Measurements from ENCODE around the gene FXYD6. TPM values are rescaled to one million over a fixed set of nuclear protein-coding genes. Genes with fewer than 3 reads are reported as not detected.

FXYD6 gene
- total RNA-seq, 4 donors from 2014 or later: 7.0 to 27.0 (median 20.1) TPM

DNA sequence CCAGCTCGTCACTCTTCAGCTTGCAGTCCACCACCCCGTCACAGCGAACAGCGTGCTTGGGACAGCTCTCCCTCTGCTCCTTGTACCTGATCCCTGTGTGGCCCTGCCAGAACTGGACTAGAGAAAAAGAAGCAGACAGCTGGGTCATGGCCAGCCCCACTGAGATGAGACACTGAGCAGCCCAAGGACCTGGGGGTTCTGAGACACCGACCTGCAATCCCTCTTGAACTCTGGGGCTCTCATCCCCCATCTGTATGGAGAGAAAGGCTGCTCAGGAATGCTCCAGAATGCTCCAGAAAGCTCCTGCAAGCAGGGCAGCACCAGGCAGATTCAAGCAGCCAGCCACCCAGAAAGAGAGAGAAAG lies 37.9 kb upstream of the FXYD6 start:
- DNase-seq (ENCODE audit: low spot score in 2 of 2): peak in 1 of 2 donors; percentile 68
- 92 to 93% methylated on average over 5 of the region's 5 CpGs for WGBS, 2 donors
- TF ChIP-seq, protein P1, sequence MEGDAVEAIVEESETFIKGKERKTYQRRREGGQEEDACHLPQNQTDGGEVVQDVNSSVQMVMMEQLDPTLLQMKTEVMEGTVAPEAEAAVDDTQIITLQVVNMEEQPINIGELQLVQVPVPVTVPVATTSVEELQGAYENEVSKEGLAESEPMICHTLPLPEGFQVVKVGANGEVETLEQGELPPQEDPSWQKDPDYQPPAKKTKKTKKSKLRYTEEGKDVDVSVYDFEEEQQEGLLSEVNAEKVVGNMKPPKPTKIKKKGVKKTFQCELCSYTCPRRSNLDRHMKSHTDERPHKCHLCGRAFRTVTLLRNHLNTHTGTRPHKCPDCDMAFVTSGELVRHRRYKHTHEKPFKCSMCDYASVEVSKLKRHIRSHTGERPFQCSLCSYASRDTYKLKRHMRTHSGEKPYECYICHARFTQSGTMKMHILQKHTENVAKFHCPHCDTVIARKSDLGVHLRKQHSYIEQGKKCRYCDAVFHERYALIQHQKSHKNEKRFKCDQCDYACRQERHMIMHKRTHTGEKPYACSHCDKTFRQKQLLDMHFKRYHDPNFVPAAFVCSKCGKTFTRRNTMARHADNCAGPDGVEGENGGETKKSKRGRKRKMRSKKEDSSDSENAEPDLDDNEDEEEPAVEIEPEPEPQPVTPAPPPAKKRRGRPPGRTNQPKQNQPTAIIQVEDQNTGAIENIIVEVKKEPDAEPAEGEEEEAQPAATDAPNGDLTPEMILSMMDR (IDR thresholded peaks at IDR 0.05): no peak
- no peak for TF ChIP-seq POLR2A (IDR thresholded peaks at IDR 0.05)
- intact Hi-C loops (cut with DNase I; ENCODE audit: low total_unique reads): no loop called here
- no peak overlapping the region for H3K4me3 ChIP-seq (ENCODE audit: low read depth, poor library complexity, severe bottlenecking)

DNA sequence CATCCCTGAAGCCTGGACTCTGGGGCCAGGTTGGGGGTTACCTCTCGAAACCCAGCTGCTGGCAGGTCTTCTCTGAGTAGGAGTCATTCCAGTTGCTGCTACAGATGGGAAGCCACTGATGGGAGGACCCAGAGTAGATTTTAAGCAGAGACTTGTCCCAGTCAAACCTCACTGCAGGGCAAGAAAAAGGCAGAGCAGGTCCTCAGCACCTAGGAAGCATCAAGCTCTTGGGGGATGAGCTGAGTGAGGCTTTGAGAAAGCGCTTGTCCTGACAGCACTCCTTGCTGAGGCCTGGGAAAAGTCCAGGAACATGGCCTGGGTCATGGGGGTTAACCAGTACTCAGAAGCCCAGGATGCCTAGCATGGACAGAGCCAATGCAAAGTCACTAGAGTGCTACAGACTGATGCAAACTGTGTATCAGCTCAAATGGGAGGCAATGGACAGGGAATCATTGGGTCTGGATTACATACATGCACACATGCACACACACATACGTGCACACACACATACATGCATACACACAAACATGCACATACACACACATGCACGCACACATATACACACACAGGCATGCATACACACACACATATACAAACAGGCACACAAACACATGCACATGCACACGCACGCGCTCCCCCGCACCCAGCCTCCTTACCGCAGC lies 37.4 kb upstream of the FXYD6 start:
- no peak overlapping the region for H3K4me3 ChIP-seq (ENCODE audit: low read depth, poor library complexity, severe bottlenecking)
- peak in 1 of 2 donors; percentile 62 for DNase-seq (ENCODE audit: low spot score in 2 of 2)
- WGBS, 2 donors: 93 to 97% methylated on average over 9 of the region's 9 CpGs
- intact Hi-C loops (cut with DNase I; ENCODE audit: low total_unique reads): no loop called here
- TF ChIP-seq POLR2A (IDR thresholded peaks at IDR 0.05): no peak
- TF ChIP-seq, protein P1 (IDR thresholded peaks at IDR 0.05): no peak

DNA sequence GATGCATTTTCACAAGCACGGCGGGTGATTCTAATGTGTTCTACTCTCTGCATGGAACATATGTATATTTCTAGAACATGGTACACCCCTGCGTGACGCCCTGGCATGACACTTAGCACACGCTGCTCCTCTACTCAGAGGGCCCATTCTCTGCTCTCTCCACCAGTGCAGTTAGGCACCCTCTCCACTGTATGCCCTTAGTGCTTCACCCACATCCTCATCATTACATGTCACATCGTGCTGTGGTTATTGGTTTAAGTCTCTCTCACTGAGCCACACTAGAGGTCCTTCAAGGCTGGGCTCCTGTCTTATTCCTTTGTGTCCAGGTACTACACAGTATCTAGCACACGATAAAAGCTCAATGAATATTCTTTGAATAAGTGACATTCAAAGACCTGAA lies 36.0 kb upstream of the FXYD6 start:
- DNase-seq (ENCODE audit: low spot score in 2 of 2): no peak
- H3K4me3 ChIP-seq (ENCODE audit: low read depth, poor library complexity, severe bottlenecking): no peak overlapping the region
- 95 to 96% methylated on average over 7 of the region's 7 CpGs for WGBS, 2 donors
- no peak for TF ChIP-seq POLR2A (IDR thresholded peaks at IDR 0.05)
- TF ChIP-seq, protein P1 (IDR thresholded peaks at IDR 0.05): no peak
- intact Hi-C loops (cut with DNase I; ENCODE audit: low total_unique reads): no loop called here

DNA sequence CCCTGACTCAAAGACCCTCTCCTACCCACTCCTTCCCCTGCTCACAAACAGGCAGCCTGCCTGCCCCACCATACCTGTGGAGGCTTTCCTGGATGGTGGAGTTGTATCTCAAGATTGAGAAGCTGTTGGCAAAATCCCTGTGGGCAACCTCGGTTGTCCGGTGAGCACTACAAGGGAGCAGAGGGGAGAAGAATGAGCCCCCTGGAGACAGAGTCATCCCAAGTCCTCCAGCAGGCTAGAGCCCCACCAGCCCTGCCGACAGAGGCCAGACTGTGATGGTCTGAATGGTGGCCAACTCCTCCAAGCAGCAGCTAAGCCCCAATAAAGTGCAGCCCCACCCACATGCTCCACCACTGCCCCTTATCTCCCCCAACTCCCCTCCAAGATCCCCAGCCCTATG lies 35.2 kb upstream of the FXYD6 start:
- DNase-seq (ENCODE audit: low spot score in 2 of 2): peak in 1 of 2 donors; percentile 77
- TF ChIP-seq, protein P1 (IDR thresholded peaks at IDR 0.05): no peak
- no peak for TF ChIP-seq POLR2A (IDR thresholded peaks at IDR 0.05)
- no peak overlapping the region for H3K4me3 ChIP-seq (ENCODE audit: low read depth, poor library complexity, severe bottlenecking)
- 88 to 95% methylated on average over 3 of the region's 3 CpGs for WGBS, 2 donors
- intact Hi-C loops (cut with DNase I; ENCODE audit: low total_unique reads): no loop called here

DNA sequence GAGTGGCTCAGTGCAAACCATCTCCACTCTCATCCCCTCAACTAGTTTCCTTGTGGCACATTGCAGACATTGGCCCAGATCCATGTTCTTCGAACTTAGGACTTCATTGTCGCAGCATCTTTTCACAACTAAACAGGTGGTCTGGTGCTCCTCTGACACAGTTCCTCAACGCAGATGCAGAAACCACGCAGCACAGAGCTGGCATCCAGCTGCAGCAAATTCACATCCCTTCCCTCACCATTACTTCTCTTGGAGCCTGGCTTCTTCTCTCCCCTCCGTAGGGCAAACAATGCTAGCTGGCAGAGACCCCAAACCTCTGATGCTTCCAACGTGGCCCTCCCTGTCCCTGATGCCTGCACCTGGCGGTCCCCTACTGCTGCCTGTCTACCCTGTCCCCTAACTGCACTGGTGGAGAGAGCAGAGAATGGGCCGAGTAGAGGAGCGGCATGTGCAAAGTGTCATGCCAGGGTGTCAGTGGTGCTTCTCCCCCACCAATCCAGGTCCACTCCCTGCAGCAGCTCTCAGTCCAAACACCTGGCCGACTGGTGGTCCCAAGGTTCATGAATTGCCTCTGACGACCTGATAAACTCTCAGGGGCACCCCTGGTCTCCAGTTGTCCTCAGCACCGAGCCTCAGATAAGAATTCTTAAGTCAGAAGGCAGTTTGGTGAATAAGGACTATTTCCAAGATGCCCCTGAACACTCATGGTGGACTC lies 34.6 kb upstream of the FXYD6 start:
- H3K4me3 ChIP-seq (ENCODE audit: low read depth, poor library complexity, severe bottlenecking): no peak overlapping the region
- 75 to 76% methylated on average over 12 of the region's 12 CpGs for WGBS, 2 donors
- intact Hi-C loops (cut with DNase I; ENCODE audit: low total_unique reads): no loop called here
- TF ChIP-seq, protein P1 (IDR thresholded peaks at IDR 0.05): no peak
- TF ChIP-seq POLR2A (IDR thresholded peaks at IDR 0.05): no peak
- peak in 1 of 2 donors; percentile 60 for DNase-seq (ENCODE audit: low spot score in 2 of 2)
